GM12891 (cell line): ENCODE measurements around the gene EOLA1.
"Not testable (repeated sequence)": the region's sequence is repeated elsewhere in the genome, so short reads cannot be mapped to it uniquely, and the experiment has no call there.

Experiments used
- POLR2A ChIP-seq: IDR thresholded peaks from 2 replicates; pipeline ENCODE4 v1.6.1; 2011; ENCODE audit warnings: low read depth, low read length, control low read depth
- POLR2AphosphoS5 ChIP-seq: IDR thresholded peaks from 2 replicates; pipeline ENCODE4 v1.6.1; 2011; ENCODE audit warnings: low read depth, low read length, control low read depth
- POU2F2 ChIP-seq: IDR thresholded peaks from 2 replicates; pipeline ENCODE4 v1.6.1; 2011; ENCODE audit warnings: low read depth, mild to moderate bottlenecking, control low read depth, low read length, moderate library complexity
- SPI1 ChIP-seq: IDR thresholded peaks from 2 replicates; pipeline ENCODE4 v1.6.1; 2011; ENCODE audit warnings: low read depth, low read length, control low read depth

- TF ChIP-seq SPI1, POLR2A, POLR2AphosphoS5, POU2F2: not testable (repeated sequence)
Measured at GRCh38 chrX:149526318-149527033, 14.3 kb upstream of the EOLA1 start.
